Measurements from ENCODE around the gene OR6C65.

OR6C65 gene

GRCh38 chr12:55448825-55449224 lies 48.5 kb downstream of the OR6C65 start:
- DNase-seq = no peak
